Thoracic aorta (tissue), 2 donors: ENCODE results near the gene NARS2. TPM values are rescaled to one million over a fixed set of nuclear protein-coding genes. Genes with fewer than 3 reads are reported as not detected.

Experiments used
- ATAC-seq: fragments of 150-250 bp; one replicate; pipeline ENCODE4 v1.8.0; 2017; ENCODE audit warnings: low read depth; ENCODE audit not compliant: insufficient number of reproducible peaks, low FRiP score
- DNase-seq: peaks from one replicate; pipeline ENCODE4 v3.0.0-alpha.2; 2020; ENCODE audit warnings: low spot score
- H3K27ac ChIP-seq, 2 donors: fragments of 200-600 bp; sonication (generic); 1 replicate in 1 of 2; 2 replicates in 1 of 2; pipeline ENCODE4 v1.5.1; 2016; ENCODE audit warnings: mild to moderate bottlenecking in 2 of 2, moderate library complexity in 2 of 2
- H3K27me3 ChIP-seq: fragments of 200-600 bp; sonication (generic); replicated peaks from 2 replicates; pipeline ENCODE4 v1.6.0; 2016; ENCODE audit warnings: mild to moderate bottlenecking; ENCODE audit not compliant: insufficient read depth
- H3K36me3 ChIP-seq: fragments of 200-600 bp; sonication (generic); one replicate; pipeline ENCODE4 v1.5.1; 2016
- H3K4me1 ChIP-seq, 2 donors: fragments of 200-600 bp; sonication (generic); 1 replicate in 1 of 2; 2 replicates in 1 of 2; pipeline versions ENCODE4 v1.5.1 to v1.6.0; 2016; ENCODE audit warnings: low read depth in 2 of 2, mild to moderate bottlenecking in 1 of 2; ENCODE audit not compliant: control insufficient read depth in 1 of 2
- H3K4me3 ChIP-seq: fragments of 200-600 bp; sonication (generic); 2 replicates; pipeline ENCODE4 v1.5.1; 2016; ENCODE audit warnings: mild to moderate bottlenecking
- H3K9me3 ChIP-seq: fragments of 200-600 bp; sonication (generic); 2 replicates; pipeline ENCODE4 v1.5.1; 2016
- total RNA-seq, 2 donors: library from RNA; depleted of rRNA; stranded (reverse); fragments of >200 nt; gene quantifications; one replicate each; pipeline versions ENCODE4 v1.1.0 to v1.2.3, GENCODE V29; 2016
- TF ChIP-seq, protein P1 (sequence below): fragments of 200-600 bp; sonication (generic); IDR thresholded peaks from one replicate; pipeline ENCODE4 v1.5.1; 2019; ENCODE audit warnings: antibody characterized with exemption

Gene NARS2
- total RNA-seq, 2 donors from 2014 or later: 5.6 to 9.2 TPM

DNA sequence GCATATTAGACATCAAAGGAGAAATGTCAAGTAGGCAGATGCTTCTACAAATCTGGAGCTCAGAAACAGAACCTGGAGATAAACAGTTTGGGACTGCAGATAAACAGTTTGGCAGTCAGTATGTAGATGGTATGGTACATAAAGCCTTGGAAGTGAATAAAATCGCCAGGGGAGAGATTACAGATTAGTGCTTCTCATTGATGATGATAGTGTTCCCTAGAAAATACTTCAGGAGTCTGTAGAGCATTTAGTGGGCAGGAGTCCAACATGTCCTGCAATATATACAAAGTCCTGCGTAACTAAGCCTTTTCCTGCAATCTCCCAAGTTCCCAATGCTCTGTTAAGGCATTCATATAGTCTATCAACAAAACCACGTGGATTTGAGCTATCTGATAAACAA is 35.2 kb downstream of the NARS2 start:
- no peaks in the 10 kb centered on the region for H3K36me3 ChIP-seq
- DNase-seq: no peak
- H3K4me3 ChIP-seq: no peak overlapping the region
- TF ChIP-seq, protein P1, sequence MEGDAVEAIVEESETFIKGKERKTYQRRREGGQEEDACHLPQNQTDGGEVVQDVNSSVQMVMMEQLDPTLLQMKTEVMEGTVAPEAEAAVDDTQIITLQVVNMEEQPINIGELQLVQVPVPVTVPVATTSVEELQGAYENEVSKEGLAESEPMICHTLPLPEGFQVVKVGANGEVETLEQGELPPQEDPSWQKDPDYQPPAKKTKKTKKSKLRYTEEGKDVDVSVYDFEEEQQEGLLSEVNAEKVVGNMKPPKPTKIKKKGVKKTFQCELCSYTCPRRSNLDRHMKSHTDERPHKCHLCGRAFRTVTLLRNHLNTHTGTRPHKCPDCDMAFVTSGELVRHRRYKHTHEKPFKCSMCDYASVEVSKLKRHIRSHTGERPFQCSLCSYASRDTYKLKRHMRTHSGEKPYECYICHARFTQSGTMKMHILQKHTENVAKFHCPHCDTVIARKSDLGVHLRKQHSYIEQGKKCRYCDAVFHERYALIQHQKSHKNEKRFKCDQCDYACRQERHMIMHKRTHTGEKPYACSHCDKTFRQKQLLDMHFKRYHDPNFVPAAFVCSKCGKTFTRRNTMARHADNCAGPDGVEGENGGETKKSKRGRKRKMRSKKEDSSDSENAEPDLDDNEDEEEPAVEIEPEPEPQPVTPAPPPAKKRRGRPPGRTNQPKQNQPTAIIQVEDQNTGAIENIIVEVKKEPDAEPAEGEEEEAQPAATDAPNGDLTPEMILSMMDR: no peak
- no peaks in the 10 kb centered on the region for H3K9me3 ChIP-seq
- ATAC-seq: no peak
- H3K27ac ChIP-seq: no peak overlapping the region
- no peaks in the 10 kb centered on the region for H3K27me3 ChIP-seq
- H3K4me1 ChIP-seq: peaks cover 0 to 23% of the 10 kb centered on the region in 2 donors

DNA sequence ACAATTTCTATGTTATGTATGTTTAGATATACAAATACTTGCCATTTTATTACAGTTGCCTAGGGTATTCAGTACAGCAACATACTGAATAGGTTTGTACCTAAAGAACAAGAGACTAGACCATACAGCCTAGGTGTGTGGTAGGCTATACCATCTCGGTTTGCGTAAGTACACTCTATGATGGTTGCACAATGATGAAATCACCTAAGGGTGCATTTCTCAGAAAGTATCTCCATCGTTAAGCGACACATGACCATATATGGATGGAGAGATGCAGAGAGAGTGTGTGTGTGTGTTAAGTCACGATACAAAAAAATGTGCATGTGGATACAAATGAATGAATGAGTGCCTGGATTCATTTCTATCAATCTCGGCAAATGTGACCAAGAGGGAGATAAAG is 37.7 kb downstream of the NARS2 start:
- no peaks in the 10 kb centered on the region for H3K36me3 ChIP-seq
- DNase-seq (no peak), ATAC-seq (no peak)
- TF ChIP-seq, protein P1: no peak
- no peaks in the 10 kb centered on the region for H3K9me3 ChIP-seq
- H3K27ac ChIP-seq: no peak overlapping the region
- H3K4me3 ChIP-seq: no peak overlapping the region
- peaks cover 0 to 16% of the 10 kb centered on the region in 2 donors for H3K4me1 ChIP-seq
- H3K27me3 ChIP-seq: no peaks in the 10 kb centered on the region

DNA sequence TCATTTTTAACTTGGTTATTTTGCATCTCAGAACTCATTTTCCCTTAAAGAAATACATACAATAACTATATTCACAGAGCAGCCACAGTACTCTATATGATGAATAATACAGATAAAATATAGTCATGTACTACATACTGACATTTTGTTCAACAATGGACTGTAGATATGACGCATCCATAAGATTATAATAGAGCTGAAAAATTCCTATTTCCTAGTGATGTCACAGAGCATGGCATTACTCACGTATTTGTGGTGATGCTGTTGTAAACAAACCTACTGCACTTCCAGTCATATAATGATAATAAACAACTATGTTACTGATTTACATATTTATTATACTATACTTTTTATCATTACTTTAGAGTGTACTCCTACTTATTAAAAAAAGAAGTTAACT is 38.7 kb downstream of the NARS2 start:
- TF ChIP-seq, protein P1: no peak
- no peak for DNase-seq
- no peaks in the 10 kb centered on the region for H3K27me3 ChIP-seq
- H3K36me3 ChIP-seq: no peaks in the 10 kb centered on the region
- no peak for ATAC-seq
- H3K27ac ChIP-seq: no peak overlapping the region
- H3K4me1 ChIP-seq: peaks cover 0 to 10% of the 10 kb centered on the region in 2 donors
- H3K4me3 ChIP-seq: no peak overlapping the region
- no peaks in the 10 kb centered on the region for H3K9me3 ChIP-seq

DNA sequence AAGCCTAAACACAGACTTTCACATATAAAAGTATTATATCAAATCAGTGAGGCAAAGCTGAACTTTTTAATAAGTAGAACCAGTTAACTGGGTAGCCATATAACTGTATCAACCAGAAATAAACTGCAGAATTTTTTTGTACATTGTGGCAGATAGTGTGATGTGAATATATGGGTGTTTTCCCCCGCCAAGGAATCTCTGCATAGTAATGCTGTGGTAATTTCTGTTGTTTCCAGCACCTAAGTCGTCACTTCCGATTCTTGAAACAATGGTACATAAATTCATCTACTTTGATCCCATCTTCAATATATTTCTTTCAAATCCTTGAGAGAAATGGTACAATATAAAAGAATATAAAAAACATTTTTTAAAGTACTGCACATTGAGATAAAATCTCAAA is 39.6 kb downstream of the NARS2 start:
- DNase-seq: no peak
- no peaks in the 10 kb centered on the region for H3K9me3 ChIP-seq
- no peaks in the 10 kb centered on the region for H3K27me3 ChIP-seq
- TF ChIP-seq, protein P1: no peak
- peaks cover 0 to 5% of the 10 kb centered on the region in 2 donors for H3K4me1 ChIP-seq
- no peak overlapping the region for H3K27ac ChIP-seq
- H3K4me3 ChIP-seq: no peak overlapping the region
- H3K36me3 ChIP-seq: no peaks in the 10 kb centered on the region
- no peak for ATAC-seq

DNA sequence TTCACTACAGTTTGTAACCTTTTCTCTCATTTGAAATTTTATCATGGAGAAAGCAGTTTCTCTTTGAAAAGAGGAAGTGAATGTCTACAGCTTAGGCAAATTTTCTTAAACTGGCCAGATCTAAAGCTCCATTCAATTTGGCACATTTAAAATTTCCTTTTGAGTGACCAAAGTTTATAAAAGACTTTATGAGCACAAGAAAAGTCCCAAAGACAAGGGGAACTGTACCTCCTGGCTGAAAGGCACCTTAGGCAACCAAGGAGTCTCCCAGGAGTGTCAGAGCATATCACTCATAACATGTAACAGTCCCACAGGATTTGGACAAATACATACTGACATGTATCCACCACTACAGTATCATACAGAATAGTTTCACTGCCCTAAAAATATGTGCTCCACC is 41.3 kb downstream of the NARS2 start:
- no peak overlapping the region for H3K4me3 ChIP-seq
- no peaks in the 10 kb centered on the region for H3K36me3 ChIP-seq
- no peak overlapping the region for H3K27ac ChIP-seq
- TF ChIP-seq, protein P1: no peak
- ATAC-seq: no peak
- no peaks in the 10 kb centered on the region for H3K27me3 ChIP-seq
- H3K9me3 ChIP-seq: no peaks in the 10 kb centered on the region
- no peak for DNase-seq
- H3K4me1 ChIP-seq: no peaks in the 10 kb centered on the region
